ENCODE results near the gene NEDD4L. TPM values are rescaled to one million over a fixed set of nuclear protein-coding genes. Genes with fewer than 3 reads are reported as not detected.
A peak's percentile ranks its signal among the peaks of the same experiment; 100 is the strongest.

Gene NEDD4L
- total and polyA plus RNA-seq, 2 experiments from 2014 or later: 36.2 to 72.3 TPM

- TF ChIP-seq ZNF462 (CRISPR knock-in tag; IDR thresholded peaks at IDR 0.05): no peak
These were observed 399.6 kb downstream of the NEDD4L start (continued) for GRCh38 chr18:58443671-58444070.

GRCh38 chr18:58446391-58447060 is 402.5 kb downstream of the NEDD4L start:
- Mint-ChIP-seq H3K4me1 (peaks cover 44% of the 10 kb centered on the region), H3K36me3 (ENCODE audit: low read depth) (no peaks in the 10 kb centered on the region), H3K4me3 (no peak overlapping the region), H3K27me3 (ENCODE audit: insufficient read depth, low read depth, poor library complexity) (peaks cover 4% of the 10 kb centered on the region), H3K27ac (no peak overlapping the region), H3K9me3 (no peaks in the 10 kb centered on the region)
- DNase-seq (ENCODE audit: low spot score) (no peak), ATAC-seq (no peak)
- Histone ChIP-seq H3K27me3 (ENCODE audit: insufficient read depth) (no peaks in the 10 kb centered on the region), H4K20me1 (replicated peaks; ENCODE audit: insufficient read depth) (no peaks in the 10 kb centered on the region), H3K9me2 (ENCODE audit: insufficient read depth) (no peaks in the 10 kb centered on the region), H3K4me1 (ENCODE audit: insufficient read depth) (peaks cover 32% of the 10 kb centered on the region), H3K36me3 (ENCODE audit: insufficient read depth) (no peaks in the 10 kb centered on the region), H3K27ac (ENCODE audit: low read depth) (no peak overlapping the region; the same call in 1 of the 2 replicates), H3K79me2 (replicated peaks; ENCODE audit: insufficient read depth) (no peaks in the 10 kb centered on the region), H3K4me2 (peak overlapping the region; percentile 46; the same call in 1 of the 2 replicates), H3K4me3 (no peak overlapping the region), H2AFZ (peak overlapping the region; percentile 76), H3F3A (replicated peaks; ENCODE audit: low read depth) (no peaks in the 10 kb centered on the region; the same call in 1 of the 2 replicates)
- no peak for TF ChIP-seq NANOG (IDR thresholded peaks at IDR 0.05; ENCODE audit: borderline replicate concordance)
- no peak for TF ChIP-seq JUNB (IDR thresholded peaks at IDR 0.05; ENCODE audit: unreplicated experiment)
- TF ChIP-seq CREB1 (CRISPR knock-in tag; IDR thresholded peaks at IDR 0.05; ENCODE audit: low read depth): no peak
- TF ChIP-seq STAT1 (IDR thresholded peaks at IDR 0.05; ENCODE audit: unreplicated experiment): no peak
- no peak for TF ChIP-seq ZNF462 (CRISPR knock-in tag; IDR thresholded peaks at IDR 0.05)
- no peak for TF ChIP-seq ZNF114 (CRISPR knock-in tag; IDR thresholded peaks at IDR 0.05)
- TF ChIP-seq ZNF331 (CRISPR knock-in tag; IDR thresholded peaks at IDR 0.05; ENCODE audit: low read depth): no peak
- TF ChIP-seq EZH2 (IDR thresholded peaks at IDR 0.05; ENCODE audit: low read depth, unreplicated experiment): no peak
- no peak for TF ChIP-seq EZH2phosphoT487 (IDR thresholded peaks at IDR 0.05; ENCODE audit: unreplicated experiment)
- no peak for TF ChIP-seq POLR2AphosphoS5 (IDR thresholded peaks at IDR 0.05; ENCODE audit: low read depth)
